Calu3 (cell line): ENCODE results near the gene UROC1. TPM values are rescaled to one million over a fixed set of nuclear protein-coding genes. Genes with fewer than 3 reads are reported as not detected.

Source experiments
- BruUV-seq: library from RNA; stranded (reverse); fragments of 400-500 nt; replicated peaks from 2 replicates; lab custom pipeline; 2021; lab: Mats Ljungman, UMichigan
- CTCF ChIA-PET: fragments of 300-600 bp; sonication (Branson Sonifier 250); formaldehyde crosslinking; loops from one replicate; lab custom pipeline; 2022; ENCODE audit warnings: antibody characterized with exemption; lab: Charles Lee
- DNase-seq: peaks from one replicate; pipeline ENCODE4 v3.0.0; 2022
- H3K27ac Mint-ChIP-seq: one replicate; pipeline ENCODE4 v1.8.0; 2022; ENCODE audit warnings: mixed read lengths; ENCODE audit not compliant: unreplicated experiment
- H3K27me3 Mint-ChIP-seq: one replicate; pipeline ENCODE4 v1.8.0; 2022; ENCODE audit warnings: mixed read lengths; ENCODE audit not compliant: unreplicated experiment
- H3K36me3 Mint-ChIP-seq: one replicate; pipeline ENCODE4 v1.8.0; 2022; ENCODE audit warnings: mild to moderate bottlenecking, moderate library complexity, mixed read lengths; ENCODE audit not compliant: insufficient read depth, unreplicated experiment
- H3K4me1 Mint-ChIP-seq: one replicate; pipeline ENCODE4 v1.8.0; 2022; ENCODE audit warnings: mild to moderate bottlenecking, low read depth, mixed read lengths; ENCODE audit not compliant: unreplicated experiment
- H3K4me3 Mint-ChIP-seq: one replicate; pipeline ENCODE4 v1.8.0; 2022; ENCODE audit warnings: mild to moderate bottlenecking, low read depth, moderate library complexity, mixed read lengths; ENCODE audit not compliant: unreplicated experiment
- H3K9me3 Mint-ChIP-seq: one replicate; pipeline ENCODE4 v1.8.0; 2022; ENCODE audit warnings: low read depth, mixed read lengths; ENCODE audit not compliant: unreplicated experiment
- intact Hi-C: fragments of 100-400 bp; cut with micrococcal nuclease; formaldehyde crosslinking; loops from one replicate; pipeline ENCODE4 v1.10.0; 2022; ENCODE audit not compliant: unreplicated experiment
- total RNA-seq: library from RNA; stranded (reverse); gene quantifications from 2 replicates; pipeline ENCODE4 v1.2.3, GENCODE V29; 2022
- TF ChIP-seq, protein P1 (sequence below): fragments of 200-600 bp; IDR thresholded peaks from one replicate; pipeline ENCODE4 v1.8.0; 2022; ENCODE audit warnings: antibody characterized with exemption; ENCODE audit not compliant: unreplicated experiment

The UROC1 gene
- total RNA-seq, 1 experiment from 2014 or later, result not detected

DNA sequence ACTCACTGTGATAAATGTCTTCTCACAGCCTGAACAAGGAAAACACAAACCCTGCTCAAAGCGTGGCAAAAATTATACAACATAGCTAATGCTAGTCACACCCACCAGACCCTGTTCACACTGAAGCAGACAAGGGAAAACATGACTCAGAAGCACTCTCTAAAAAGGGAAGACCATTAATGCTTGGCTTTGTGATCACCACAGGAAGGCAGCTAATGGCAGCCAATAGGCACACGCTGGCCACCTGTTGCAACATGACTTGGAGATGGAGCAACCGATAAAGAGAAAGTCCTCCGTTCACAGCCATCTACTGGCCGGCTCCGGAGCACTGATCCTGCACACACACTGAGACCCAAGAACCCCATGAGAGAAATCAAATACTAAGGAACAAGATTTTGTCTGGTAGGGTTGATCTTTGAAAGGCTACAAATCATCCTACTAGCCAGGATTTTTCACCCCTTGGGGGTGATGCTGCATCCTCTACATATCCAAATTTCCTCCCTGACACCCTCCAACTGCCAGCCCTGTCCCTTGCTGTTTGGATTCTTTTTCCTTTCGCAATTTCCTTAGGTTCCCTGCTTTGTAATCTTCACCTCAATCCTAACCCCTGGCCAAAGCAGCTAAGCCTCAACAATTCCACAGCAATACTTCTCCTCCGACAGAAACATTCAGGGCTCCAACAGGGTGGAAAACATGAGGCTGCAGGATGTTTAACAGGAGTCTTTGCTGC, 45.1 kb downstream of the UROC1 start:
- peaks cover 34% of the 10 kb centered on the region for H3K4me1 Mint-ChIP-seq
- CTCF ChIA-PET, result interaction anchor here (0.5 to 1.8 kb wide), 10 partner anchors 9 to 966 kb away, joined by 3 to 6 read pairs (median 3); no protein-coding TSS in a partner anchor
- TF ChIP-seq, protein P1, sequence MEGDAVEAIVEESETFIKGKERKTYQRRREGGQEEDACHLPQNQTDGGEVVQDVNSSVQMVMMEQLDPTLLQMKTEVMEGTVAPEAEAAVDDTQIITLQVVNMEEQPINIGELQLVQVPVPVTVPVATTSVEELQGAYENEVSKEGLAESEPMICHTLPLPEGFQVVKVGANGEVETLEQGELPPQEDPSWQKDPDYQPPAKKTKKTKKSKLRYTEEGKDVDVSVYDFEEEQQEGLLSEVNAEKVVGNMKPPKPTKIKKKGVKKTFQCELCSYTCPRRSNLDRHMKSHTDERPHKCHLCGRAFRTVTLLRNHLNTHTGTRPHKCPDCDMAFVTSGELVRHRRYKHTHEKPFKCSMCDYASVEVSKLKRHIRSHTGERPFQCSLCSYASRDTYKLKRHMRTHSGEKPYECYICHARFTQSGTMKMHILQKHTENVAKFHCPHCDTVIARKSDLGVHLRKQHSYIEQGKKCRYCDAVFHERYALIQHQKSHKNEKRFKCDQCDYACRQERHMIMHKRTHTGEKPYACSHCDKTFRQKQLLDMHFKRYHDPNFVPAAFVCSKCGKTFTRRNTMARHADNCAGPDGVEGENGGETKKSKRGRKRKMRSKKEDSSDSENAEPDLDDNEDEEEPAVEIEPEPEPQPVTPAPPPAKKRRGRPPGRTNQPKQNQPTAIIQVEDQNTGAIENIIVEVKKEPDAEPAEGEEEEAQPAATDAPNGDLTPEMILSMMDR, result peak; percentile 16
- H3K9me3 Mint-ChIP-seq, result no peaks in the 10 kb centered on the region
- intact Hi-C loops, result loop anchor here (5.0 to 10.0 kb wide), 2 partner anchors 75 to 198 kb away; no protein-coding TSS in a partner anchor
- peaks cover 92% of the 10 kb centered on the region for H3K36me3 Mint-ChIP-seq
- peak; percentile 89 for DNase-seq
- peak overlapping the region; percentile 82 for H3K27ac Mint-ChIP-seq
- peak overlapping the region; percentile 76 for H3K4me3 Mint-ChIP-seq
- BruUV-seq, result no TSS peak
- H3K27me3 Mint-ChIP-seq, result no peaks in the 10 kb centered on the region

DNA sequence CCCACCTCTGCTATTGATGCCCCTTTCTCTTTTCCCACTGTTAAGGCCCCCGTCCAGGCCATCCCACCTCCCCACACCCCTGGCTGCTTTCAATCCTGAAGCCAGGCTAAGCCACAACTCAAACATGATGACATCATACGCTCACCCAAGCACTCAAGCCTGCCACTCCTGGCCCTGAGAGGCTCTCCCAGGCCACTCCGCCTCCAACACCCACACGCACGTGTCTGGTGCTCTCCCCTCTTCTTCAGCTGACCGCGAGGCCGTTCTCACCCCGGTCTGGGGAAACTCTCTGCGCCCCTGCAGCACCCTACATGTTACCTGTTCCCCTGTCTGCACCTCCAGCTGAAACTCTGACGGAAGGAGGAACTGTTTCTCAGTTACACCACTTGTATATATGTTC, 48.1 kb downstream of the UROC1 start:
- intact Hi-C loops, result no loop called here
- TF ChIP-seq, protein P1, result no peak
- Mint-ChIP-seq H3K27me3 (no peaks in the 10 kb centered on the region), H3K27ac (no peak overlapping the region), H3K9me3 (no peaks in the 10 kb centered on the region), H3K4me1 (peaks cover 22% of the 10 kb centered on the region), H3K36me3 (peaks cover 69% of the 10 kb centered on the region), H3K4me3 (no peak overlapping the region)
- no peak for DNase-seq
- no TSS peak for BruUV-seq
- CTCF ChIA-PET, result interaction anchor here (0.8 kb wide), 1 partner anchor 18 kb away, joined by 3 read pairs; no protein-coding TSS in a partner anchor

DNA sequence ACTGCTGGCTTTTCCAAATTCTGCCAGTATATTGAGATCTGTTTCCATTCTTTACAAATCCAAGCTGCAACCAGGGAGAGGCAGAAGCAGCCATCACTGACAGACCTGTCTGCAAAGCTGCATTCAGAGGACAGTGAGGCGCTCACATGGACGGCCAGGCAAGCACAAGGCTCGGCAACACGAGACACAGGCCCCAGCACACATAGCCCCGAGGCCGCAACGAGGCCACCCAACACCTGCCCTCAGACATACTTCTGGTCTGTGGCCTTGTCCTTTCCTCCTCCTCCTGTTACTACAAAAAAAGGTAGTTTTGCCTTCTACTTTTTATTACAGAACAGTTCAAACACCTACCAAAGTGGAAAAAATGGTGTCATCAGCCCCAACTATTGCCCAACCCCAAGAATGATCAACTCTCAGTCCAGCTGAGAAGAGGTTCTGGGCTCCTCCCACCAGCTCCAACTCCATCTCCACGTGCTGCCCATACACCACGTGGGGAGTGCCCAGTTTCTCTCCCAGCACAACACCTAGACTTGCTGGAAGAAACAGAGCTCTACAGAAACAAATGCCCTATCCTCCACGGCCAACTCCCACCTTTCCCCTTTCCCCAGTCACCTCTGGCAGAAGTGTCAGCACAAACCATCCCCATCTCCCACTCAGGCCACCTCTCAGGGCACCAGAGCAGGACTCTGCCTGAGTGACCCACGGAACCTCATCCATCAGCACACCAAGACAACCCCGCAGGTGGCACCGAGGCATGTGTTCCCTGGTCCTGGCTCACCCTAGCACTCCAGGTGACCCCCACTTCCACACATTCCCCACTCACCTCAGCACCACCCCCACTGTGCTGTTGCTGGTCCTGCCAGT, 49.3 kb downstream of the UROC1 start:
- no peak overlapping the region for H3K4me3 Mint-ChIP-seq
- CTCF ChIA-PET, result no interaction called here
- peaks cover 65% of the 10 kb centered on the region for H3K36me3 Mint-ChIP-seq
- peaks cover 13% of the 10 kb centered on the region for H3K4me1 Mint-ChIP-seq
- no peaks in the 10 kb centered on the region for H3K9me3 Mint-ChIP-seq
- no peak for DNase-seq
- H3K27me3 Mint-ChIP-seq, result no peaks in the 10 kb centered on the region
- intact Hi-C loops, result no loop called here
- TF ChIP-seq, protein P1, result no peak
- BruUV-seq, result no TSS peak
- H3K27ac Mint-ChIP-seq, result peak overlapping the region; percentile 14

DNA sequence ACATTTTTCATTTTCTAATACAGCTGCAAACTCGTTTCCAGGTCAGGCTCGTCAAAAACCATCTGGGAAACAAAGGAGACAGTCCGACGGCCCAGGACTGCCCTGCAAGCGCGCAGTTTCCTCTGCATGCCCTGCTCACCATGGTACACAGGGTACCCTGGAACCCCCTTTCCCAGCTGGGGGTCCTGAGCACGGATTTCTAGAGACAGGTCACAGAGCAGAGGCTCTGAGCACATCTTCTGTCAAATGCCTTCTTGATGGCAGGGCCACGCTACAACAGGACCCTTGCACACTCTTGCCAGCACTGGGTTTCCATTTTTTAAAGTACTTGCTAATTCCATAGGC, 50.0 kb downstream of the UROC1 start:
- Mint-ChIP-seq H3K27me3 (no peaks in the 10 kb centered on the region), H3K36me3 (peaks cover 65% of the 10 kb centered on the region), H3K4me1 (peaks cover 6% of the 10 kb centered on the region), H3K9me3 (no peaks in the 10 kb centered on the region), H3K27ac (no peak overlapping the region), H3K4me3 (no peak overlapping the region)
- no TSS peak for BruUV-seq
- TF ChIP-seq, protein P1, result no peak
- DNase-seq, result no peak
- CTCF ChIA-PET, result no interaction called here
- intact Hi-C loops, result no loop called here
